Transverse colon (tissue), 4 donors: ENCODE measurements around the gene ZDHHC5.

Experiments
- EP300 ChIP-seq: sonication (generic); formaldehyde crosslinking; IDR thresholded peaks from one replicate; pipeline ENCODE4 v1.6.1; 2017; ENCODE audit warnings: antibody characterized with exemption, low read depth
- POLR2A ChIP-seq: fragments of 450-650 bp; IDR thresholded peaks from one replicate; pipeline ENCODE4 v1.6.1; 2016; ENCODE audit warnings: antibody characterized with exemption, mild to moderate bottlenecking, moderate library complexity
- POLR2AphosphoS5 ChIP-seq, 3 donors: sonication (generic); formaldehyde crosslinking; IDR thresholded peaks; one replicate each; pipeline ENCODE4 v1.6.1; 2016; ENCODE audit warnings: antibody characterized with exemption in 3 of 3
- TF ChIP-seq, protein P1 (sequence below), 5 experiments: fragments of 200-600 bp in 3 of 5; fragments of 450-650 bp in 2 of 5; sonication (generic) in 3 of 5; IDR thresholded peaks; 1 replicate in 2 of 5; 2 replicates in 3 of 5; pipeline ENCODE4 v1.5.1; 2016 to 2017; ENCODE audit warnings: antibody characterized with exemption in 5 of 5, inconsistent platforms in 3 of 5, mild to moderate bottlenecking in 2 of 5, moderate library complexity in 1 of 5

DNA sequence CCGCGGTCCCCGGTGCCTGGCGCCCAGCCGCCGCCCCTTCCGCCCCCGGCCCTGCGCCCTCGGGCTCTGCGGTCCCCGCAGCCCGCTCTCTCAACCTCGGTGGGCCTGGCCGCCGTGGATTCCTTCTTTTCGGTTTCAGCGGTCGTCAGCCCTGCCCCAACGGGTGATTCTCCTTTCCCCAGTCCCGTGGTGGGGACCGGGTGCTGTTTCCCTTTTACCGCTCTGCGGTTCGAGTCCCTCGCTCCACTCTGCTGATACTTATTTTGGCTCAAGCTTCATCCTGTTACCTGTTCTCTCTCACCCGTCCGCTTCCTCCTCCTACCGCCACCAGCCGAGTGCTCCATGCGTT, 494 bp downstream of the ZDHHC5 start:
- TF ChIP-seq, protein P1, sequence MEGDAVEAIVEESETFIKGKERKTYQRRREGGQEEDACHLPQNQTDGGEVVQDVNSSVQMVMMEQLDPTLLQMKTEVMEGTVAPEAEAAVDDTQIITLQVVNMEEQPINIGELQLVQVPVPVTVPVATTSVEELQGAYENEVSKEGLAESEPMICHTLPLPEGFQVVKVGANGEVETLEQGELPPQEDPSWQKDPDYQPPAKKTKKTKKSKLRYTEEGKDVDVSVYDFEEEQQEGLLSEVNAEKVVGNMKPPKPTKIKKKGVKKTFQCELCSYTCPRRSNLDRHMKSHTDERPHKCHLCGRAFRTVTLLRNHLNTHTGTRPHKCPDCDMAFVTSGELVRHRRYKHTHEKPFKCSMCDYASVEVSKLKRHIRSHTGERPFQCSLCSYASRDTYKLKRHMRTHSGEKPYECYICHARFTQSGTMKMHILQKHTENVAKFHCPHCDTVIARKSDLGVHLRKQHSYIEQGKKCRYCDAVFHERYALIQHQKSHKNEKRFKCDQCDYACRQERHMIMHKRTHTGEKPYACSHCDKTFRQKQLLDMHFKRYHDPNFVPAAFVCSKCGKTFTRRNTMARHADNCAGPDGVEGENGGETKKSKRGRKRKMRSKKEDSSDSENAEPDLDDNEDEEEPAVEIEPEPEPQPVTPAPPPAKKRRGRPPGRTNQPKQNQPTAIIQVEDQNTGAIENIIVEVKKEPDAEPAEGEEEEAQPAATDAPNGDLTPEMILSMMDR (IDR thresholded peaks at IDR 0.05): no peak
- TF ChIP-seq POLR2A (no peak), EP300 (no peak), POLR2AphosphoS5 (IDR thresholded peaks at IDR 0.05) (no peak)
